Suppressor macrophage (primary cell): Measurements from ENCODE around the gene PIP5K1A.

Source experiments
- DNase-seq, 4 experiments: peaks; one replicate each; pipeline ENCODE4 v3.0.0-alpha.2; 2020 to 2022

PIP5K1A gene

GRCh38 chr1:151255381-151255780 is 57.0 kb downstream of the PIP5K1A start:
- peak in 1 of 4 experiments; percentile 8 for DNase-seq

- DNase-seq = no peak
Observed at GRCh38 chr1:151259351-151259750, 61.0 kb downstream of the PIP5K1A start.

- no peak for DNase-seq
Observed at GRCh38 chr1:151265446-151266236, 67.3 kb downstream of the PIP5K1A start.

- DNase-seq = no peak
Observed at GRCh38 chr1:151266315-151266714, 68.0 kb downstream of the PIP5K1A start.

- DNase-seq = no peak
Observed at GRCh38 chr1:151266821-151267220, 68.5 kb downstream of the PIP5K1A start.

GRCh38 chr1:151267760-151268159 is 69.4 kb downstream of the PIP5K1A start:
- no peak for DNase-seq

GRCh38 chr1:151273924-151274466 is 75.6 kb downstream of the PIP5K1A start:
- DNase-seq = no peak

- DNase-seq = peak; percentile 23 to 63 (median 50)
Observed at GRCh38 chr1:151275341-151275740, 77.0 kb downstream of the PIP5K1A start.

GRCh38 chr1:151277249-151277648 is 78.9 kb downstream of the PIP5K1A start:
- peak; percentile 67 to 94 (median 79) for DNase-seq

- peak; percentile 99 for DNase-seq
Observed at GRCh38 chr1:151281225-151281968, 83.0 kb downstream of the PIP5K1A start.

- DNase-seq = peak; percentile 100
Observed at GRCh38 chr1:151281969-151282882, 83.9 kb downstream of the PIP5K1A start, which contains the start of gene ZNF687. Gene ZNF687 (plus strand): TSS chr1:151282299. CDS start chr1:151286292, 3,993 bp downstream.

- peak; percentile 66 to 85 (median 80) for DNase-seq
Observed at GRCh38 chr1:151282883-151283725, 84.8 kb downstream of the PIP5K1A start.

- DNase-seq = no peak
Observed at GRCh38 chr1:151284013-151284577, 85.7 kb downstream of the PIP5K1A start.

- no peak for DNase-seq
Observed at GRCh38 chr1:151286619-151287340, 88.4 kb downstream of the PIP5K1A start.

GRCh38 chr1:151287341-151287699 is 89.0 kb downstream of the PIP5K1A start:
- DNase-seq = no peak

- DNase-seq = no peak
Observed at GRCh38 chr1:151287767-151288500, 89.6 kb downstream of the PIP5K1A start.

- no peak for DNase-seq
Observed at GRCh38 chr1:151288502-151288901, 90.2 kb downstream of the PIP5K1A start.

- DNase-seq = no peak
Observed at GRCh38 chr1:151289080-151289935, 91.0 kb downstream of the PIP5K1A start.
